Measurements from ENCODE around the gene TBXAS1.

Gene TBXAS1

DNA sequence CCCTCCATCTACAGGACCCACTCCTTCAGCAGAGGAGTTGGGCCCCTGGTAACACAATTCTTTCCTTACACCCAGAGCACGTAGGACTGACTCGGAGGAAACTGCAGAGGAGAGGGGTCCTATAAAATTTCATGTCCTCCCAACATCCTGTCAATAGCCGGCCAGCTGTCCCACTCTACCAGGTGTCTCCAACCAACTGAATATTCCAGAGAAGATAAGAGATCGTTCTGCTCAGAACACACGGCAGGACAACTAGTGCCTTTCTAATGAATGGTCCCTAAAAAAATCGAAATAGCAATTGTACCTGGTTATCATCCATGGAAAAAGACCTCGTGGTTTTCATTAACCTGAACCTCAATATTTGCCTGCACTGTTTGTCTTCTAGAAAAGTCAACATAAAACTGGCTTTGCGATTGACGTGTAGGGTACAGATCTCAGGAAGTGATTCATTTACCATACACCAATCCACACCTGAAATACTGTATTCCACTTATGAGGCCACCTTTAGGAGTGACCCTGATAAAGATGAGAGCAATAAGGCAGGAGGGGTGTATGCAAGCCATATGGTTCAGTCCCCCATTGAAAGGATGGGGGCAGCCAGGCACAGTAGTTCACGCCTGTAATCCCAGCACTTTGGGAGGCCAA lies 121.9 kb downstream of the TBXAS1 start:
- DNase-seq, result no peak

DNA sequence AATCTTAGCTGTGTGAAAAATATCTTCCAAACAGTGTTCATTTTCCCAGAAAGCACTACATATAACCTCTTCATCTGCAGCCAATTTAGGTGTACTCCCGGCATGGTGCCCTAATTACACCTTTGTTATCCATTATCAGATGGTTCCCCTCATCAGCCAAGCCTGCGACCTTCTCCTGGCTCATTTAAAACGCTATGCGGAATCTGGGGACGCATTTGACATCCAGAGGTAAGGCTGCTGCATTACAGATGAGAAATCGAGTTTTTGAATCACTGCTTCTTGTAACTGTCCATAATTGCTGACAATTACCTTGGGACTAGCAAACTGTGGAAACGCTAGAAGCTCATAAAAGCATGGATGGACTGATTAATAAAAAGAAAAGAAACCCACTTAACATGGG lies 124.2 kb downstream of the TBXAS1 start:
- DNase-seq, result no peak

DNA sequence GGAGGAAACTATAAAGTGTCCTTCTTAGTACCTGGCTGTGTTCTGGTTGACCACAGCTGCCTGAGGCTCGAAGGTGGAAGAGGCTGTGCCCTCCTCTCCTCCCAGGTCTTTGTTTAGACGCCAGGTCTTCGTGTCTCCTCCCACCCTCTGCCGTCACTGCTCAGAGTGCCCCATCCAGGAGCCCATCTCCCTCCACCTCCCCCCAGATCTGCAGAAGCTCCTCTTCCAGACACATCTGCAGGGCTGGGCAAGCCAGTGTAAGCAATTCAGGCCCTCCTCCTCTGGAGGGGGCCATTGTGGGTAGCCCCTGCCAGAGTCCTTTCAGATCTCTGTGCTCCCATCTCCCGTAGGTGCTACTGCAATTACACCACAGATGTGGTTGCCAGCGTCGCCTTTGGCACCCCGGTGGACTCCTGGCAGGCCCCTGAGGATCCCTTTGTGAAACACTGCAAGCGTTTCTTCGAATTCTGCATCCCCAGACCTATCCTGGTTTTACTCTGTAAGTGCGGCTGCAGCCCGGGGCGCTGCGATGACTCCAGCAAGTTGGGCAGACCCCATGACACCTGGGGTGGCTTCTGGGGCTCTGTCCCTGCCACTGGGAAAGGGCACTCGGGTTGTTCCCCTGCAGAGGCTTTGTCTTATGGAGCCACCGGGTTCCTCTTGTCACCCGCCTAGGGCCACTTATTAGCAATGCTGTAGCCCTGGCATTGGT lies 126.2 kb downstream of the TBXAS1 start:
- DNase-seq, result no peak

DNA sequence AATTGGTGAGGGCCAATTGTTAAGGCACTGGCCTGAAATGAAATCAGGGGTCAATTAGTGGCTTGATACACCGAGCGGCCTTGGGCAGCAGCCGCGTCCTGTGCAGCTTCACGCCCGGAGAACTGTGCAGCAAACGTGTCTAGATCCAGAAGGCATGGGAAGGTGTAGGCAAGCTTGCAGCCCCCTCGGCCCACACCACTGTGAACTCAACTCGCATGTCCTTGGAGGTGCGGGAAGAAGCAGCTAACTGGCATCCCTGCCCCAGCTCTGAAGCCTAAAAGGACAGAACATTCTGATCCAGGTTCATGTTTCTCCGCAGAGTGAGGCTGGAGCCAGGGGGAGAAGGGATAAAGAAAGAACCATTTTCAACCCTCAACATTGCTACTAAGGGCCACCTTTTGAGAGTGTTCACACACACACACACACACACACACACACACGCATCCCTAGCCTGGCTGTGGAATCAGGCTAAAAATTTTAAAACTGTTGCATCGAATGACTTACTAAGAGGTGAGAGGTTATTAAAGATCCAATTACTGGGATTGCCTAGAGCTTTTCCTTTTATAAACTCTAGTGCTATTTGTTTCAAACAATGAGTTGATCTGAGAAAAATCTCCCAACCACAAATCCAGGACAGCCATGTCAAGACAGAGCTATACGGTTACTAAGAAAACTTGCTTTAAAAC lies 129.7 kb downstream of the TBXAS1 start:
- no peak for DNase-seq

DNA sequence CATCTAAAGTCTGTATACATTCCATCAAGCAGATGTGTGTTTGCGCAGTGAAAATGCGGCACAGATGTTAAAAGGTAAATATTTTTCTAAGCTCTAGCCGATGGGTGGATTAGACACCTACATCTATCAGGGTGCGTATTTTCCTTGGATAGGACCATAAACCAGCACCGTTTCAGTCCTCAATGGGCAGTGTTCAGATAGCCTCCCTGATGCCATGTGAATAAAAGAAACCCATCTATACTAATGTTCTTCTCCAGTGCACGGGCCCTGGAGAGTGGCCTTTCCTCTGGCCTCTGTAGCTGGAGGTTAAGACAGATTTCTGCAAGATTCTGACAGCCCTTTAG lies 130.2 kb downstream of the TBXAS1 start:
- DNase-seq, result no peak

DNA sequence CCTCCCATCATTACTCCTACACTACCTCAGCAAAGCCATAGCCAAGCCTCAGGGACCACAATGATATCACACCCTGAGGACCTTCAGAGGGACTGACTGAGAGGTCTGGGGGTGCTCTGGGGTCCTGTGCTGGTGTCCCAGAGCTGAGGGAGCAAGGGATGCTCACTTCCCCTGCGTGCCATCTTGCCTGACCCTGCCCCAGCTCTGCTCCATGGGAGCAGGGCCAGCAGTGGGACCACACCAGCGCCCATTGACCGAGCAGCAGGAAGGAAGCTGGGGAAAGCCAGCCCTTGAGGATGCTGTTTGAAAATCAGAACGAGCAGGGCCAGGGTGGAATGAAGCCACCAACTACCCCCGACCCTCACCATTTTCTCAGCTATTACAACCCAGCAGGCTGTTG lies 130.7 kb downstream of the TBXAS1 start:
- no peak for DNase-seq

DNA sequence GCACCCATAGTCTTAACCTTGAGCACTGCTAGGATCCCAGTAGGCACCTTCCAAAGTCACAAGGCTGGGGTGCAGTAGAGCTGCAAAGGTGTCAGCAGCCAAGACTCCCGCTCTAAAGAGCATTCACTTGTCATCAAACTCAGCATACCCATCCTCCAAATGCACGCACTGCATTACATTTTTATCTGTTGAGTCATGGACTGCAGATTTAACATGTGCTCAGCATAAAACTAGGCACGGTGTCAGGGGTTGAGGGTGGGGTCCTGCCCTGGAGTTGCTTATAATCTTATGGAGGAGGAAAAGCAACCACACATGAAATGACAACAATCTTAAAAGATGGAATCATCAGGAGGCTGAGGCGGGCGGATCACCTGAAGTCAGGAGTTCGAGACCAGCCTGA lies 131.1 kb downstream of the TBXAS1 start:
- DNase-seq, result no peak

DNA sequence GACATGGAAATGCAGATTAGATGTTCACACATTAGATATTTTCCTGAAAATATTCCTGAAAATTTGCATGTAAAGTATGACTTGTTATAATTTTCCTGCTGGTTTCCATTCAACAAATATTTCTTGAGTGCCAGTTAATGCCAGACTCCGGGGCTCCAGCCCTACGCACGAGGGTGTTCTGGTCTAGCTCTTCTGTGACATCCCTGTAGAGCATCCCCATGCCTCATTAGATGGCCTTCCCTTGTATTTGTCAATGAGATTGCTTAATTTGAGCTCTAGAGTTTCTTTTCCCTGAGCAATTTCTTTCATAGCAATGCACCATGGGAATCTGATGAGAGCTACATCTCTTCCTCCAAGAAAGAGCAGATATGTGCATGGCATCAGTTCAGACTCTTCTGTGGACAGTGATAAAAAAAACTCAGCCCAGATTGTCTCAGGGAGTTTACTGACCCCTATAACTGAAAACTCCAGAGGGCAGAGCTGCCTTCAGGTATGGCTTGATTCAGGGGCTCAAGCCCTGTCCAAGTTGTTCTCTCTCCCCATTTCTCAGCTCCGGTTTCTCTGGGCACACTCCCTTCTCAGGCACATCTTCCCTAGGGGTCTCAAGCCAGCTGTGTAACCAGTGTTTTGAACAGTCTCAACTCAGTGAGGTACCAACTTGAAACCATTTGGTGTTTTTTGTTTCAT lies 137.0 kb downstream of the TBXAS1 start:
- DNase-seq, result no peak

DNA sequence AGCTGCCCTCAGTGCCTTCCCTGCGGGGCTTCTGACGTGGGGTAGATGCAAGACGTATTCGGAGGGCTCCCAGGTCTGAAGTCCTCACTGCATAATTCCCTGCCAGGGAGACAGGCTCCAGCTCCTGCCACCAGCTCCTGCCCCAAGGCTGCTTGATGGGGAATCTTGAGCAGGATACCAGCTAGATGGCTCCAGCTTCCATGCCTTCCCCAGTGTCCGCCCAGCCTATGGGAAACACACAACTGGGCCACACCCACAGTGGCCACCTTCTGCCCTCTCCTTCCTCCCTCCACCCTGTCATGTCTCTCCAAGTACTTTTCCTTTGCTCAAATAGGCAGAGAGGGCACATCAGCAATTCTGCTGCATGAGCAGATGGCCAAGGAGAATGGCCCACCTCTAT lies 137.9 kb downstream of the TBXAS1 start:
- no peak for DNase-seq

DNA sequence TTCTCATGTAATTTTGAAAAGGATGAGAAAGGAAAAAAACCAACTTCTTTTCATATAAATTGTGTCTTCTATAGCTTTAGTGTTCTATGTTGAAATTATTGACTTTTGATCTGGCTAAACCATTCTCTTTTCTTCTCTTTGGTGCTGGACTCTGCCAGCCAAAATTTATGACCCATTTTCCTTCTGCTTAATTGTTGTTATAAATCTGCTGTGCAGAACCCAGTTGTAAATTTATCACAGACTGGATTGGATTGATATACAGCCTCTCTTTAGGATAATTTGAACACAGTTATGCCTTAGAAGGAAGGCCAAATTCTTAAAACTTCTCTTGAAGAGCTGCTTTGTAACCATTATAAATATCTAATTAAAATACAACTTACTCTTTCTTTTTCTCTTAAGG lies 139.9 kb downstream of the TBXAS1 start:
- no peak for DNase-seq

DNA sequence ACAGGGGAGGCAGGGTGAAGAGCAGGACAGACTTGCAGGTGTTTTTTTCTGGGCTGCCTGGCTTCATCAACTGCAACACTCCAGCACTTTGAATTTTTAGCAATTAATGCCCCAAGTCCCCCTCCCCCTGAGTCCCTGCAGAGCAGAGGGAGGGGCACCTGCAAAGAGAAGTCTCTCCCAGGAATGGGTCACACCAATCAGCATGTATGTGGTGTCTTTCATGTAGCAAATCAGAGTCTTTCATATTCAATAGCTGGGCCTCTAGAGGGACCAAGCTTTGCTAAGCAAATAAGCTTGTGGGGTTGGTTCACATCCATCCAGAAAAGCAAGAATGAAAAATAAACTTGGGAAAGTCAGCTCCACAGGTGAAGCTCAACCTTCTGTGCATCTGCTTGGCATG lies 143.0 kb downstream of the TBXAS1 start:
- no peak for DNase-seq

DNA sequence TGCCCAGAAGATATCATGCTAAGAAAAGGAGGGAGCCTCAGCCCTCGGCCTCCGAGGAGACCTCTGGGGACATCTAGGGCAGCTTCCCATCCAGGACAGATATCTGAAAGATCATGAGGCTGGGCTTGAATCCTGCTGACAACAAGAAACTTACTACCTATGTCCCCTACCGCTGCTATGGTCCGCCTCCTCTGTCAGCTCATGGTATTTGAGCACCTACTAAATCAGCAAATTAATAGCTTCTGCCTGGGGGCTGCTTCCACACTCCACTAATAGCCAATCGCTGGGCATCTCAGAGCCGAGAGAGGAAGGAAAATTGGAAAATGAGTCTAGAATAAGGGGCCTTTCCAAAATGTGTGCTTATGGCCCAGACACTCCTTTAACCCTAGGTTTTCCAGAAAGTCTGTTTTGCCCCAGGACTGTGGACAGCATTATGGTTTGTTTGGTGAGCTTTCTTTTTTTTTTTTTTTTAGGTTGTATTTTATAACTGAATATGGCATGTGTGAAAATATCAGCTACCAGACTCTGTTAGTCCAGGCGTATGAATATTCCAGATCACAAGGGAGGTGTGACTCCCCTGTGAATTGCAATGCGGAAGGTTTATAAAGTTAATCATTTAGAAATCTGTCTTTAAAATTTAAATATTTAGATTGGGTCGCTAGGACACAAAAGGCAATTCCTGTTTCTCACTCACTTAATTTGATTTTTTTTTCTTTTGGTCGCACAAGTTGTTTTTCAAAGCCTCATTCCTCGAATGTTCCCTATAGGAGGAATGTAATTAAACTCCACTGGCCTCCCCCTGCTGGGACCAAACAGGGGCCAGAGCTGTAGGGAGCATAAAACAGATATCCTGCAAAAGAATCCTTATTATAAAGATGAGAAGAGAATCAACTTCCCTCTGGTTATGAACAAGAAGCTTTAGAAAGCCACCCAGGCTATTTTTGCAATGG lies 144.3 kb downstream of the TBXAS1 start:
- no peak for DNase-seq

DNA sequence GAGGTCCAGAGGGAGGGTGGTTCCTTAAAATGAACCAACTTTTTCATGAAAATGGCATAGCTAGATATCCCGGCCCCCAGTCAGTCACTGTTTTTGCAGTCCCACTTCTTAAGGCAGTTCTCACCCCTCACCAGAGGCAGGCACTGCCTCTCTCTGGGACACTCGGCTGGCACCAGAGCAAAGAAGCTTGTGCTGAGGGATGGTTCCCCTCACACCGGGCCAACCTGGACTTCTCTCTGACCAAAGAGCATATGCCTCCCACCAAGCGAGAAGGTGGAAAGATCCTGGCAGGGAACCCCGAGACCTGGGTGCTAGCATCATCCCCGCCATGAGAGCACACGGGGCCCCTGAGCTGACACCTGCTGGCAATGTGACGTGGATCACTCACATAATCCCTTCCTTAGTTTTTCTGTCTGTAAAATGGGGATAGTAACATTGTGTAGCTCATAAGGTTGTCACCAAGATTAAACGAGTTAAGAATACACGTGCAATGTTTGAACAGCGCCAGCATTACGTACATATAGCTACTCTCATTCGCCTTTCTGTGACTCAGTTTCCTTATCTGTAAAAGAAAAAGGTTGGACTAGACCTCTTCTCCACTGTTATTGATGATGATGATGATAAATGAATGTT lies 145.2 kb downstream of the TBXAS1 start:
- DNase-seq, result no peak

DNA sequence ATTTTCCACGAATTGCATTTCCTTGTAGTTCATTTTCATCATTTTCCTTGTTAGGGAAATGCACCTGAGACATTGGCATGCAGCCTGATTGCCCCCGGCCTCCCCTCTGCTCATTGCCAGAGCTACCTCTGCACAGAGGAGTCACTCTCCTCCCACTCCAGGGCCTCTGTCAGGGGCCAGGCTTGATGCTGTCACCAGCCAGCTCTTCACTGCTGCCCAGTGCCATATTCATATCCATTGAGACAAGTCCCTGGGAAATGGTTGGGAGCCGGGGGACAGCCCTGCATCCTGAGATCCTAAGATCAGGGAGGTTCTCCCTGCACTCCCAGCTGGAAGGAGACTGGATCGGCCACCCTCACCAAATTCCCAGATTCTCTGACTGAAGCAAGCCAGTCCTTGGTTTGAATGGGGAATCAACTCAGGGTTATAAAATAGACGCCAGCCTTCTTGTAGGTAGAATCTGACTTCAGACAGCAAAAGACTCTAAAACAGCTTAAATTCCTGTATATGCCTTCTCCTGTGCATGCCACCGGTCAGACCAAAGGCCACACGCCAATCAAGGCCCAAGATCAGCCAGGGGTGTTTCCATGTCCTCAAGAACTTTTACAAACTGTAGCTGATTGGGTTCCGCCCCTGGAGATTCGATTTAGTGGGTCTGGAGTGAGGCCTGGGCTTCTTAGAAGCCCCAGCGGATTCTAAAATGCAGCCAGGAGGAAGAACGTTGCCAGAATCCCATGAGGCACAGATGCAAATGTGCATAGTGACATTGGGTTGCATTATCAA lies 147.2 kb downstream of the TBXAS1 start:
- no peak for DNase-seq

DNA sequence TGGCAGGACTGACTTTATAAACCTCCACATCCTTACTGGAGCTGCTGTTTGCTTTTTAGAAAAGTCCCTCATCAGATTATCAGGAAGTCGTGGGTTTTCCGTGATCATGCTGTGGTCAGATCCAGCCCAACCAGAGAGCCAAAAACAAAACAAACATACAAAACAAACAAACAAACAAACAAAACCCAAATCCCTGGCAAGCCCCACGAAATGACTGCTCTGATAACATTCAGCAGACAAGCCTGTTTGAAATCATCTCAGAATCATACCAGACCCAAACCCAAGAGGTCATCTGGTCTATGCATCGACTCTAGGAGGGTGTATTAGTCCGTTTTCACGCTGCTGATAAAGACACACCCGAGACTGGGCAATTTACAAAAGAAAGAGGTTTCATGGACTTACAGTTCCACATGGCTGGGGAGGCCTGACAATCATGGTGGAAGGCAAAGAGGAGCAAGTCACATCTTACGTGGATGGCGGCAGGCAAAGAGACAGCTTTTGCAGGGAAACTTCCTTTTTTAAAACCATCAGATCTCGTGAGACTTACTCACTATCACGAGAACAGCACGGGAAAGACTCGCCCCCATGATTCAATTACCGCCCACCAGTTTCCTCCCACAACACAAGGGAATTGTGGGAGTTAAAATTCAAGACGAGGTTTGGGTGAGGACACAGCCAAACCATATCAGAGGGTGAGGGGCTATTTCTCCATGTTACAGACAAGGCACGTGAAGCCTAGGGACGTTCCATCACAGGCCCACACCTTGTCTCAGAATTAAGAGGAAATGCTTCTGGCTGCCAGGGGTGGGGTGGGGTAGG lies 148.0 kb downstream of the TBXAS1 start:
- no peak for DNase-seq

DNA sequence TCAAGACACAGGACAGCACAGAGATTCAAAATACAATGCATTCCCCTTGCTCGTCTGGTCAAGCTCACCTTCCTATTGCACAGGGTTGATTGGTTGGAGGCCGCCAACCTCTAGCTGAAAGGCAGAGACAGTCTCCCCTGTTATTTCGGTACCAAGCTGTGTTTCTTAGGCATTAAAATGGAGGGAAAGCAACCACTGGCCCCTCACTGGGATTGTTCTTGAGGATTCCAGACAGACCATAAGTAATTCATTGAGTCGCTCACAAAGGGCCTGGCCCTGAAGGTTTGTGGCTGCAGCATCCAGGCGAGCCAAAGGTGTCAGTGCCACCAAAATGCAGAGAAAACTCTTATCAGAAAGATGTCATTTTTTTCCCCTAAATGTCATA lies 152.4 kb downstream of the TBXAS1 start:
- DNase-seq, result no peak

DNA sequence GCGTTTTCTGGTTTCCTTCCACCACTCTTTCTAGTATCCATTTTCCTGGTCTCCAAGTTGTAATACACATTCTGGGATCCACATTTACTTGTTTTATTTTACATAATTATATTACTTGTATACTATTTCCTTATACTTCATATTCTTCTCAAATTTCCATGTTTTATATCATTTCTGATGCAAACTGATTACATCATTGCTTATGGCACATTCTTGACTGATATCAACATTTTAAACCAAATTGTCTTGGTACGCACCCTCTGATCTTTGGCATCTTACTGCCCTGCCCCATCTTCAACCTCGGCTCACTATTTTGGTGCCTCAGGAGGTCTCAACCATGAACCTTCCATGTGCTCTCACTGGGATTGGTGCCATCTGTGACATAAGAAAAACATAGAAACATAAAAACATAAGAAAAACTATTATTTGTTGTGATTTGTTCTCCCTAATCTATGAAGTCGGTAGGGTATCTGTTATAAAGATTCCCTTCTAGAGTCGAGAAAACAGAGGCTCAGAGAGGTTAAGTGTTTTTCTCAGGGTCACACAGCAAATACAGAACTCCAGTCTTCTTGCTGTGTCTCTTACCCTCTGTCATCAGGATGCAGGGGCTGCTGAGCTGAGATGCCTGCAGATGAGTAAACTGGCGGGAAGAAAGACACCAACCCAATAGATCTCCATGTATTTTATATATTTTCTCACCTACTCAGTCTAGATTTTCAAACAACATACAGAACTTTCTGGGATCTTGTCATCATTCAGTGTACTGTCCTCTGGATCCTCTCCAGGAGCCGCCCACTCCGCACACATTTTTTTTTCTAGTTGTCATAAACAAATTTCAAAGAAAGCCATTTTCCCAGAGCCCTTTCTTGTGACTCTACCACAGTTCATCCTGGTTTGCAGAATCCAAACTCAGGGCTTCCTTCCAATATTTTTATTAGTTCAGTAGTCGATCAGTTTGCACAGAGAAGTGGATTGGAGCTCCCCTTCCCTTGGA lies 154.2 kb downstream of the TBXAS1 start:
- DNase-seq, result no peak

DNA sequence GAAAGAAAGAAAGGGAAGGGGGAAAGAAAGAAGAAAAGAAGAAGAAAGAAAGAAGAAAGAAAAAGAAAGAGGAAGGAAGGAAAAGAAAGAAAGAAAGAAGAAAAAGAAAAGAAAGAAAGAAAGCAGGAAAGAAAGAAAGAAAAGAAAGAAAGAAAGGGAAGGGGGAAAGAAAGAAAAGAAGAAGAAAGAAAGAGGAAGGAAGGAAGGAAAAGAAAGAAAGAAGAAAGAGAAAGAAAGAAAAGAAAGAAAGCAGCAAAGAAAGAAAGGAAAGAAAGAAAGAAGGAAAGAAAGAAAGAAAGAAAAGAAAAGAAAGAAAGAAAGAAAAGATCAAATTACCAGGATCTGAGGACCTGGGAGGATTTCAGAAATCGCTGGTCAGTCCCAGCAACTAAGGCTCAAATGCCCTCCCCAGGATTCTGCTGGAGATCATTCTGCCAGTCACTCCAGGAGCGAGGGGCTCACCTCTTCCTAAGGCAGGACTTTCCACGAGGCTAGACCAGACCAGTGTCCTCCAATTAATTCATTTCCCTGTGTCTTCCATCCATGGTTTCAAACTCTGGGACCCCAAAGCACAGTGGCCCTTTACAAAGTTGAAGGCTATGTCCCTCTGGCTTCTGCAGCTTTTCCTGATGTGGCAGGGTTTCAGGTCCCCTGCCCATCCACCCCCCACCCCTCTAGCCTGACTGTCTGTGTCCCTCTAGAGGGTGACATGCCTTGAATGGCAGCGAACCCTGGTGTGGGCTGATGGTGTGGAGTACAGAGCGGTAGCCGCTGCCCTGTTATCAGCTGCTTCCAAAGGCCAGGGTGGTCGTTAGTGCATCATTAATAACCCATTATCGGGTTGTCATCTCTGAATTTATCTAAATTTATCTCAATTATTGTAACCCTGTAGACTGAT lies 155.8 kb downstream of the TBXAS1 start:
- DNase-seq, result no peak
